Natural killer cell (primary cell): Measurements from ENCODE around the gene TADA3. TPM values are rescaled to one million over a fixed set of nuclear protein-coding genes. Genes with fewer than 3 reads are reported as not detected.

ENCODE experiments used
- ATAC-seq, 3 donors: fragments of 150-1000 bp in 2 of 3; fragments of 200-7000 bp in 1 of 3; cut with Tn5 transposase; 1 replicate in 1 of 3; 2 replicates in 2 of 3; pipeline ENCODE4 v1.10.0; 2021; ENCODE audit warnings: mild to moderate bottlenecking in 2 of 3, moderate library complexity in 2 of 3
- DNase-seq, 2 donors: peaks; one replicate each; pipeline versions ENCODE4 v3.0.0 to v3.0.0-alpha.2; 2013 to 2021; ENCODE audit warnings: mixed read lengths in 1 of 2
- H3K27ac ChIP-seq: one replicate; pipeline ENCODE4 v1.5.1; 2013; ENCODE audit warnings: mild to moderate bottlenecking, low read length
- H3K27me3 ChIP-seq: one replicate; pipeline ENCODE4 v1.6.1; 2013; ENCODE audit warnings: low read length; ENCODE audit not compliant: control insufficient read depth, insufficient read depth
- H3K36me3 ChIP-seq: one replicate; pipeline ENCODE4 v1.6.1; 2013; ENCODE audit warnings: low read length; ENCODE audit not compliant: control insufficient read depth, insufficient read depth
- H3K4me1 ChIP-seq: one replicate; pipeline ENCODE4 v1.6.1; 2013; ENCODE audit warnings: low read length; ENCODE audit not compliant: control insufficient read depth, insufficient read depth
- H3K4me3 ChIP-seq: one replicate; pipeline ENCODE4 v1.5.1; 2013; ENCODE audit warnings: low read length
- H3K9me3 ChIP-seq: one replicate; pipeline ENCODE4 v1.6.1; 2013; ENCODE audit warnings: low read length; ENCODE audit not compliant: control insufficient read depth, insufficient read depth
- H3K27ac Mint-ChIP-seq, 2 donors: one replicate each; pipeline ENCODE4 v1.8.0; 2022; ENCODE audit warnings: mild to moderate bottlenecking in 2 of 2, mixed read lengths in 2 of 2, moderate library complexity in 1 of 2
- H3K27me3 Mint-ChIP-seq, 2 donors: one replicate each; pipeline ENCODE4 v1.8.0; 2022; ENCODE audit warnings: low read depth in 2 of 2, mixed read lengths in 2 of 2
- H3K36me3 Mint-ChIP-seq: one replicate; pipeline ENCODE4 v1.8.0; 2022; ENCODE audit warnings: mixed read lengths
- H3K4me1 Mint-ChIP-seq, 2 donors: one replicate each; pipeline ENCODE4 v1.8.0; 2022; ENCODE audit warnings: mixed read lengths in 2 of 2
- H3K4me3 Mint-ChIP-seq: one replicate; pipeline ENCODE4 v1.8.0; 2022; ENCODE audit warnings: mild to moderate bottlenecking, moderate library complexity, mixed read lengths
- H3K9me3 Mint-ChIP-seq, 2 donors: one replicate each; pipeline ENCODE4 v1.8.0; 2022; ENCODE audit warnings: mixed read lengths in 2 of 2
- WGBS: methylation state at CpG from one replicate; pipeline ENCODE4 v1.1.7; 2013; ENCODE audit warnings: missing lambda C conversion rate; ENCODE audit not compliant: insufficient coverage; 5-methylcytosine and 5-hydroxymethylcytosine counted together
- intact Hi-C: fragments of 100-400 bp; cut with micrococcal nuclease; formaldehyde crosslinking; loops from one replicate; pipeline ENCODE4 v1.14.2; 2022
- total RNA-seq, 4 donors: library from RNA; stranded (reverse); fragments of 120-200 nt in 1 of 4; gene quantifications; one replicate each; pipeline versions ENCODE4 v1.2.3 to v1.2.4, GENCODE V29; 2013 to 2022
- TF ChIP-seq, protein P1 (sequence below): fragments of 200-600 bp; IDR thresholded peaks from one replicate; pipeline ENCODE4 v1.8.0; 2022; ENCODE audit warnings: antibody characterized with exemption

The TADA3 gene
- total RNA-seq, 3 donors from 2014 or later (not counting 1 experiment from before 2014, with no cell fraction given), result 59.2 to 73.7 (median 69.2) TPM

DNA sequence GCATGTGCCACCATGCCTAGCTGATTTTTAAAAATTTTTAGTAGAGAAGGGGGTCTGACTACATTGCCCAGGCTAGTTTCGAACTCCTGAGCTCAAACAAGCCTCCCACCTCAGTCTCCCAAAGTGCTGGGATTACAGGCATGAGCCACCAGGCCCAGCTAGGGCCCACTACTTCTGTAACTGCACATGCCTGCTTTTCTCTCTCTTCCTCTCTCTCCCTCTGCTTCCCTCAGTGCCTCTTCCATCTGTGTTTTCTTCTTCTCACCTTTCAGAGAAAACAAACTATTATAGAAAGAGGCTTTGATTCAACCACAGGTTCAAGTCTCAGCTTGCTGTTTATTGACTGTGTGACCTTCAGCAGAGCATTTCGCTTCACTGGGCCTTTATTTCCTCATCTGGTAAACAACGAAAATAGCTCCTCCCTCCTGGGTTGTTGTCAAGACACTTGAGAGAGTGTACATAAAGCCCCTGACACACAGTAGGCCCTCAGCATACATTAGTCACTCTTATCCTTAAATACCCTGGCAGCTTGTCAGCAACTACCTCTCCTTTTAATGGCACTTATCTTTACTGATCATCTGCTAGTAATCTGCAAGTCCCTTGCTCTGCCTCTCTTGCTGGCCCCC is 10.2 kb downstream of the TADA3 start:
- Mint-ChIP-seq H3K9me3 (no peaks in the 10 kb centered on the region), H3K27ac (peak overlapping the region; percentile 53 to 94), H3K27me3 (no peaks in the 10 kb centered on the region), H3K4me3 (peak overlapping the region; percentile 33), H3K4me1 (peaks cover 54 to 66% of the 10 kb centered on the region in 2 donors), H3K36me3 (peaks cover 14% of the 10 kb centered on the region)
- intact Hi-C loops, result no loop called here
- no peak for DNase-seq
- TF ChIP-seq, protein P1, sequence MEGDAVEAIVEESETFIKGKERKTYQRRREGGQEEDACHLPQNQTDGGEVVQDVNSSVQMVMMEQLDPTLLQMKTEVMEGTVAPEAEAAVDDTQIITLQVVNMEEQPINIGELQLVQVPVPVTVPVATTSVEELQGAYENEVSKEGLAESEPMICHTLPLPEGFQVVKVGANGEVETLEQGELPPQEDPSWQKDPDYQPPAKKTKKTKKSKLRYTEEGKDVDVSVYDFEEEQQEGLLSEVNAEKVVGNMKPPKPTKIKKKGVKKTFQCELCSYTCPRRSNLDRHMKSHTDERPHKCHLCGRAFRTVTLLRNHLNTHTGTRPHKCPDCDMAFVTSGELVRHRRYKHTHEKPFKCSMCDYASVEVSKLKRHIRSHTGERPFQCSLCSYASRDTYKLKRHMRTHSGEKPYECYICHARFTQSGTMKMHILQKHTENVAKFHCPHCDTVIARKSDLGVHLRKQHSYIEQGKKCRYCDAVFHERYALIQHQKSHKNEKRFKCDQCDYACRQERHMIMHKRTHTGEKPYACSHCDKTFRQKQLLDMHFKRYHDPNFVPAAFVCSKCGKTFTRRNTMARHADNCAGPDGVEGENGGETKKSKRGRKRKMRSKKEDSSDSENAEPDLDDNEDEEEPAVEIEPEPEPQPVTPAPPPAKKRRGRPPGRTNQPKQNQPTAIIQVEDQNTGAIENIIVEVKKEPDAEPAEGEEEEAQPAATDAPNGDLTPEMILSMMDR, result no peak
- Histone ChIP-seq H3K36me3 (peaks cover 40% of the 10 kb centered on the region), H3K27ac (peak overlapping the region; percentile 92), H3K27me3 (no peaks in the 10 kb centered on the region), H3K4me3 (no peak overlapping the region), H3K9me3 (no peaks in the 10 kb centered on the region), H3K4me1 (peaks cover 49% of the 10 kb centered on the region)
- no peak for ATAC-seq
- 62% methylated on average over 3 of the region's 3 CpGs for WGBS

DNA sequence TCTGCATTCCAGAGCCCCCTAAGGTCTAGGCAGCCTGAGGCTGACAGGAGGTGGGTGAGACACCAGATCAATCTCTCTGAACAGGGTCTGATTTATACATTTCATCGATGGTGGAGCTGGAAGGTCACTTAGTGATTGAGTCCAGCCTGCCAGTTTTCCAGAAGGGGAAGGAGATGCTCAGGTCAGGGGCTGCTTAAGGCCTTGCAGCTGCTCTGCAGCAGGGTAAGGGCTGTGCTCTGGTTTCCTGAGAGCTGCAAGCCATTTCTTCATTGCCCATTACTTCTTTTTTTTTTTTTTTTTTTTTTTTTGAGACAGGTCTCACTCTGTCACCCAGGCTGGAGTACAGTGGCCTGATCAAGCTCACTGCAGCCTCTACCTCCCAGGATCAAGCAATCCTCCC is 10.7 kb downstream of the TADA3 start:
- Mint-ChIP-seq H3K4me1 (peaks cover 54 to 62% of the 10 kb centered on the region in 2 donors), H3K27me3 (no peaks in the 10 kb centered on the region), H3K4me3 (peak overlapping the region; percentile 11), H3K36me3 (peaks cover 12% of the 10 kb centered on the region), H3K27ac (peak overlapping the region; percentile 94 to 99), H3K9me3 (no peaks in the 10 kb centered on the region)
- Histone ChIP-seq H3K9me3 (no peaks in the 10 kb centered on the region), H3K27ac (peak overlapping the region; percentile 92), H3K36me3 (peaks cover 36% of the 10 kb centered on the region), H3K27me3 (no peaks in the 10 kb centered on the region), H3K4me3 (no peak overlapping the region), H3K4me1 (peaks cover 49% of the 10 kb centered on the region)
- DNase-seq, result no peak
- 40% methylated on average over 1 of the region's 1 CpG for WGBS
- TF ChIP-seq, protein P1, result no peak
- intact Hi-C loops, result no loop called here
- ATAC-seq, result no peak

DNA sequence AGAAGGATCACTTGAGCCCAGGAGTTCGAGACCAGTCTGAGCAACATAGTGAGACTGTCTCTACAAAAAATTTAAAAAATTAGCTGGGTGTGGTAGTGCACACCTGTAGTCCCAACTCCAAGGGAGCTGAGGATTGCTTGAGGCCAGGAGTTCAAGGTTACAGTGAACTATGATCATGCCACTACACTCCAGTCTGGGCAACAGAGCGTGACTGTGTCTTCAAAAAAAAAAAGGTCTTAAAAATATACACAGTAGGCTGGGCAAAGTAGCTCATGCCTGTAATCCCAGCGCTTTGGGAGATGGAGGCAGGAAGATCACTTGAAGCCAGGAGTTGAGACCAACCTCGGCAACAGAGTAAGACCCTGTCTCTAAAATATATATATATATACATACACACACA is 11.4 kb downstream of the TADA3 start:
- Mint-ChIP-seq H3K9me3 (no peaks in the 10 kb centered on the region), H3K27me3 (no peaks in the 10 kb centered on the region), H3K4me3 (peak overlapping the region; percentile 80), H3K4me1 (peaks cover 54 to 57% of the 10 kb centered on the region in 2 donors), H3K36me3 (peaks cover 7% of the 10 kb centered on the region), H3K27ac (peak overlapping the region; percentile 94 to 99)
- TF ChIP-seq, protein P1, result no peak
- Histone ChIP-seq H3K27ac (peak overlapping the region; percentile 92), H3K9me3 (no peaks in the 10 kb centered on the region), H3K4me1 (peaks cover 49% of the 10 kb centered on the region), H3K4me3 (no peak overlapping the region), H3K27me3 (no peaks in the 10 kb centered on the region), H3K36me3 (peaks cover 31% of the 10 kb centered on the region)
- intact Hi-C loops, result no loop called here
- ATAC-seq, result no peak
- 88% methylated on average over 2 of the region's 4 CpGs for WGBS
- DNase-seq, result no peak

DNA sequence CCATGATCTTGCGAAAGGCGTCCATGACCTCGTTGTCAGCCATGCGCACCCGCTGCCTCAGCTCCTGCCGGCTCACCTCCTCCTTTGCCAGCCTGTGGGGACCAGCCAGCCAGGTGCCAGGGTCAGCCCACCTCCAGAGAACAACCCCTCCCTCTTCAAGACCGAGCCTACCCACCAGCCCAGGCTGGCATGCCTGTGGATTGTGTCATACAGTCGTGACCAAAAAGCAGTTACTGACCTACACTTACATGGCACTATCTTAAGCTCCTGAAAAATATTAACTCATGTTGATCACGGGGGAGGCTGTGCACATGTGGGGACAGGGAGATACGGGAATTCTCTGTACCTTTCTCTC is 11.8 kb downstream of the TADA3 start:
- peak in 1 of 3 donors; percentile 17 for ATAC-seq
- peak overlapping the region; percentile 94 to 99 for H3K27ac Mint-ChIP-seq
- TF ChIP-seq, protein P1, result no peak
- Histone ChIP-seq H3K27ac (peak overlapping the region; percentile 92), H3K9me3 (no peaks in the 10 kb centered on the region), H3K4me3 (no peak overlapping the region), H3K4me1 (peaks cover 49% of the 10 kb centered on the region), H3K36me3 (peaks cover 27% of the 10 kb centered on the region), H3K27me3 (no peaks in the 10 kb centered on the region)
- peak overlapping the region; percentile 80 for H3K4me3 Mint-ChIP-seq
- no peaks in the 10 kb centered on the region for H3K27me3 Mint-ChIP-seq
- intact Hi-C loops, result no loop called here
- H3K36me3 Mint-ChIP-seq, result peaks cover 4% of the 10 kb centered on the region
- DNase-seq, result no peak
- H3K9me3 Mint-ChIP-seq, result no peaks in the 10 kb centered on the region
- 36% methylated on average over 10 of the region's 10 CpGs for WGBS
- peaks cover 52 to 57% of the 10 kb centered on the region in 2 donors for H3K4me1 Mint-ChIP-seq
